Panc1 (cell line): ENCODE measurements around the gene S100P. TPM values are rescaled to one million over a fixed set of nuclear protein-coding genes. Genes with fewer than 3 reads are reported as not detected.

Experiments
- ATAC-seq: fragments of 200-7000 bp; cut with Tn5 transposase; 2 replicates; pipeline ENCODE4 v1.9.1; 2020; ENCODE audit warnings: mild to moderate bottlenecking, moderate library complexity
- BruUV-seq: library from RNA; stranded (reverse); fragments of 400-500 nt; replicated peaks from 2 replicates; lab custom pipeline; 2021; lab: Mats Ljungman, UMichigan
- CTCF ChIA-PET: fragments of 300-600 bp; sonication (Branson Sonifier 250); formaldehyde crosslinking; loops from one replicate; lab custom pipeline; 2022; ENCODE audit warnings: antibody characterized with exemption; lab: Charles Lee
- POLR2A ChIA-PET: fragments of 300-600 bp; sonication (Branson Sonifier 250); formaldehyde crosslinking; loops from one replicate; lab custom pipeline; 2022; ENCODE audit warnings: antibody characterized with exemption; lab: Charles Lee
- DNase-seq: peaks from one replicate; pipeline ENCODE4 v3.0.0-alpha.2; 2010; ENCODE audit warnings: low read depth, low spot score
- H3K27ac ChIP-seq: 2 replicates; pipeline ENCODE4 v1.5.1; 2011; ENCODE audit warnings: mild to moderate bottlenecking, low read length, inconsistent platforms
- H3K27me3 ChIP-seq: fragments of 200-500 bp; sonication (Bioruptor generic); 2 replicates; pipeline ENCODE4 v1.6.0; 2014; ENCODE audit warnings: low read length, inconsistent platforms; ENCODE audit not compliant: control insufficient read depth, insufficient read depth
- H3K36me3 ChIP-seq: fragments of 200-500 bp; sonication (Bioruptor generic); 2 replicates; pipeline ENCODE4 v1.5.1; 2014; ENCODE audit warnings: inconsistent platforms, mild to moderate bottlenecking, low read length, moderate library complexity; ENCODE audit not compliant: control insufficient read depth, insufficient read depth
- H3K4me1 ChIP-seq: 2 replicates; pipeline ENCODE4 v1.5.1; 2011; ENCODE audit warnings: inconsistent platforms, mild to moderate bottlenecking, low read length, moderate library complexity; ENCODE audit not compliant: control insufficient read depth, insufficient read depth
- H3K4me3 ChIP-seq, 2 experiments: 2 replicates each; pipeline ENCODE4 v1.5.1; 2011 to 2012; ENCODE audit warnings: low read depth in 2 of 2, low read length in 2 of 2, mild to moderate bottlenecking in 2 of 2, inconsistent platforms in 1 of 2, moderate library complexity in 1 of 2
- H3K9me3 ChIP-seq: fragments of 200-500 bp; sonication (Bioruptor generic); 2 replicates; pipeline ENCODE4 v1.5.1; 2014; ENCODE audit warnings: low read depth, mild to moderate bottlenecking, inconsistent platforms, low read length, moderate library complexity; ENCODE audit not compliant: control insufficient read depth, insufficient read depth
- POLR2AphosphoS5 ChIP-seq: IDR thresholded peaks from 2 replicates; pipeline ENCODE4 v1.6.1; 2012; ENCODE audit warnings: mild to moderate bottlenecking, low read depth, low read length, moderate library complexity
- SIN3A ChIP-seq: IDR thresholded peaks from 2 replicates; pipeline ENCODE4 v1.6.1; 2012; ENCODE audit warnings: low read depth, mild to moderate bottlenecking, low read length, moderate library complexity, borderline replicate concordance; ENCODE audit not compliant: insufficient read depth
- TCF7L2 ChIP-seq: IDR thresholded peaks from 2 replicates; pipeline ENCODE4 v1.6.1; 2011; ENCODE audit warnings: mild to moderate bottlenecking, low read depth, low read length, inconsistent platforms
- in situ Hi-C: cut with HindIII; loops from 2 replicates; pipeline ENCODE4 v1.10.0; 2016; ENCODE audit warnings: low sequenced_read_pairs, low pct_unique_long_range_greater_than_20kb
- intact Hi-C: fragments of 100-400 bp; cut with micrococcal nuclease; formaldehyde crosslinking; loops from one replicate; pipeline ENCODE4 v1.10.0; 2022; ENCODE audit not compliant: unreplicated experiment
- total RNA-seq: library from RNA; stranded (reverse); gene quantifications from one replicate; pipeline ENCODE4 v1.2.1, GENCODE V29; 2021; ENCODE audit not compliant: unreplicated experiment
- TF ChIP-seq, protein P1 (sequence below): fragments of 450-650 bp; IDR thresholded peaks from 2 replicates; pipeline ENCODE4 v1.5.1; 2017; ENCODE audit warnings: mild to moderate bottlenecking
- TF ChIP-seq, protein P2 (sequence below), 2 experiments: IDR thresholded peaks; 2 replicates each; pipeline ENCODE4 v1.6.1; 2011 to 2012; ENCODE audit warnings: low read depth in 2 of 2, control low read depth in 1 of 2, low read length in 1 of 2, mild to moderate bottlenecking in 1 of 2, moderate library complexity in 1 of 2; ENCODE audit not compliant: insufficient read depth in 1 of 2

The S100P gene
- total RNA-seq, 1 experiment from 2014 or later = 2.3 TPM

DNA sequence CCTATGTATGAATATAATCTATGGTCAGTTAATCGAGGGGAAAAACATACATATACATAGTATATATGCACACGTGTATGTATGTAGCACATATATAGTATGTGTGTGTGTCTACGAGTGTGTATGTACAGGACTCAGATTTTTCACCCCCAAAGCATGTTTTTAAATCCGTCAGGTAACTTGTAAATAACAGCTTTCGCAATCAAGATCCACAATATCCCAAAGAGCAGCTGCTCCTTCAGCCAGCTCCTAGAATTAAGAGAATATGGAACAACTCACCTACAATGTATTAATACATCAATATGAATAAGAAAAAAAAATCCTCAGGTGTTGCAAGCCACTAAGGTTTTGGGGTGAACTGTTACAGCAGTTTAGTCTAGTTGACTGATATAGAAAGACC is 12.5 kb downstream of the S100P start:
- Histone ChIP-seq H3K9me3 (no peaks in the 10 kb centered on the region), H3K27ac (no peak overlapping the region), H3K27me3 (no peaks in the 10 kb centered on the region), H3K4me1 (peaks cover 7% of the 10 kb centered on the region; the same call in 1 of the 2 replicates), H3K36me3 (no peaks in the 10 kb centered on the region; the same call in 1 of the 2 replicates), H3K4me3 (no peak overlapping the region)
- ChIA-PET CTCF (no interaction called here), POLR2A (no interaction called here)
- TF ChIP-seq SIN3A (no peak), TCF7L2 (no peak), POLR2AphosphoS5 (no peak)
- TF ChIP-seq, protein P1, sequence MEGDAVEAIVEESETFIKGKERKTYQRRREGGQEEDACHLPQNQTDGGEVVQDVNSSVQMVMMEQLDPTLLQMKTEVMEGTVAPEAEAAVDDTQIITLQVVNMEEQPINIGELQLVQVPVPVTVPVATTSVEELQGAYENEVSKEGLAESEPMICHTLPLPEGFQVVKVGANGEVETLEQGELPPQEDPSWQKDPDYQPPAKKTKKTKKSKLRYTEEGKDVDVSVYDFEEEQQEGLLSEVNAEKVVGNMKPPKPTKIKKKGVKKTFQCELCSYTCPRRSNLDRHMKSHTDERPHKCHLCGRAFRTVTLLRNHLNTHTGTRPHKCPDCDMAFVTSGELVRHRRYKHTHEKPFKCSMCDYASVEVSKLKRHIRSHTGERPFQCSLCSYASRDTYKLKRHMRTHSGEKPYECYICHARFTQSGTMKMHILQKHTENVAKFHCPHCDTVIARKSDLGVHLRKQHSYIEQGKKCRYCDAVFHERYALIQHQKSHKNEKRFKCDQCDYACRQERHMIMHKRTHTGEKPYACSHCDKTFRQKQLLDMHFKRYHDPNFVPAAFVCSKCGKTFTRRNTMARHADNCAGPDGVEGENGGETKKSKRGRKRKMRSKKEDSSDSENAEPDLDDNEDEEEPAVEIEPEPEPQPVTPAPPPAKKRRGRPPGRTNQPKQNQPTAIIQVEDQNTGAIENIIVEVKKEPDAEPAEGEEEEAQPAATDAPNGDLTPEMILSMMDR = no peak
- in situ Hi-C loops = no loop called here
- BruUV-seq = no TSS peak
- DNase-seq = no peak
- no peak for ATAC-seq
- intact Hi-C loops = no loop called here

DNA sequence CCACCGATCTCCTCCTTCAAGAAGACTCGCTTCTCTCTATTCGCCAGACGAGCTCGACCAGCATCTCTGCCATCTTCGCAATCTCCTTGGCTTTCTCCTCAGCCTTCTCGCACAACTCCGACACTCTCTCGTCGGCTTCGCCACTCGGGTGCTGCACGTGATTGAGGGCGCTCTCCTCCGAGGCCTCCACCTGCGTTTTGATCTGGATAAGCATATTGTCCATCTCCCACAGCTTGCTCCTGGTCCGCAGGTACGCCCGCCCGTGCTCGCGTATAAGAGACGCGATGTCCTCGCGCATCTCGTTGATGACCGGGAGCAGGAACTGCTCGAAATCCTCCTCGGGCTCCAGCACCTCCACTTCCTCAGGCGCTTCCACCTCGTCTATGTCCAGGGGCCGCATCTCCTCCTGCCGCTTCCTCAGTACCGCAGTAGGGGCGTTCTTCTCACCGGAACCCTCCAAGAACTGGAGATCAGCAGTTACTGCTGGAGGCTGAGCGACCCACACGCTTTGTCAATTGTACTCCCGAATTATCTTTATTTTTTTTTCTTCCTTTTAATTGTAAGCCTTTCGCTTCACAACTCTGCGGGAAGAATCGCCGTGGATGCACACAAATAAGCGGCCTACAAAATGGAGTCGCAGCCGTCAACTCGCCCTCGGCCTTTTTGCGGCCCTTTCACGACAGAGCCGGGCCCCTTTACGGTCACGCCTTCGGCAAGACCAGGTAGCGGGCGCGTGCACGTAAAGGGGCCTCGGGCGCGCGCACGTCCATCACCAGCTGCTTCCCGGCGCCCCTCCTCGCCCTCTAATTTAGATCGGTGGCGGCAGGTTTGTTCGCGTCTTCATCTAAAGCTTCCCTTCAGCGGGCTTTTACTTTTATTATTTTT is 15.8 kb downstream of the S100P start, which contains the start of gene MRFAP1L1:
MRFAP1L1 (minus strand) TSS at position 636 of the 885 bp plus-strand sequence; CDS start at position 400, 236 bp downstream.
- Histone ChIP-seq H3K4me3 (peak within 1 kb of the TSS; percentile 92 to 93), H3K4me1 (peaks cover 7% of the 10 kb centered on the region; the same call in 1 of the 2 replicates), H3K27me3 (no peaks in the 10 kb centered on the region), H3K9me3 (no peaks in the 10 kb centered on the region), H3K36me3 (no peaks in the 10 kb centered on the region; the same call in 1 of the 2 replicates), H3K27ac (peak within 1 kb of the TSS; percentile 95)
- DNase-seq (peak; percentile 79), ATAC-seq (peak; percentile 84)
- in situ Hi-C loops = no loop called here
- CTCF ChIA-PET = no interaction called here
- intact Hi-C loops = loop anchor here (10.0 kb wide), 1 partner anchor 75 kb away; the partner anchor contains the start of gene KIAA0232
- TF ChIP-seq, protein P2, sequence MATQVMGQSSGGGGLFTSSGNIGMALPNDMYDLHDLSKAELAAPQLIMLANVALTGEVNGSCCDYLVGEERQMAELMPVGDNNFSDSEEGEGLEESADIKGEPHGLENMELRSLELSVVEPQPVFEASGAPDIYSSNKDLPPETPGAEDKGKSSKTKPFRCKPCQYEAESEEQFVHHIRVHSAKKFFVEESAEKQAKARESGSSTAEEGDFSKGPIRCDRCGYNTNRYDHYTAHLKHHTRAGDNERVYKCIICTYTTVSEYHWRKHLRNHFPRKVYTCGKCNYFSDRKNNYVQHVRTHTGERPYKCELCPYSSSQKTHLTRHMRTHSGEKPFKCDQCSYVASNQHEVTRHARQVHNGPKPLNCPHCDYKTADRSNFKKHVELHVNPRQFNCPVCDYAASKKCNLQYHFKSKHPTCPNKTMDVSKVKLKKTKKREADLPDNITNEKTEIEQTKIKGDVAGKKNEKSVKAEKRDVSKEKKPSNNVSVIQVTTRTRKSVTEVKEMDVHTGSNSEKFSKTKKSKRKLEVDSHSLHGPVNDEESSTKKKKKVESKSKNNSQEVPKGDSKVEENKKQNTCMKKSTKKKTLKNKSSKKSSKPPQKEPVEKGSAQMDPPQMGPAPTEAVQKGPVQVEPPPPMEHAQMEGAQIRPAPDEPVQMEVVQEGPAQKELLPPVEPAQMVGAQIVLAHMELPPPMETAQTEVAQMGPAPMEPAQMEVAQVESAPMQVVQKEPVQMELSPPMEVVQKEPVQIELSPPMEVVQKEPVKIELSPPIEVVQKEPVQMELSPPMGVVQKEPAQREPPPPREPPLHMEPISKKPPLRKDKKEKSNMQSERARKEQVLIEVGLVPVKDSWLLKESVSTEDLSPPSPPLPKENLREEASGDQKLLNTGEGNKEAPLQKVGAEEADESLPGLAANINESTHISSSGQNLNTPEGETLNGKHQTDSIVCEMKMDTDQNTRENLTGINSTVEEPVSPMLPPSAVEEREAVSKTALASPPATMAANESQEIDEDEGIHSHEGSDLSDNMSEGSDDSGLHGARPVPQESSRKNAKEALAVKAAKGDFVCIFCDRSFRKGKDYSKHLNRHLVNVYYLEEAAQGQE (IDR thresholded peaks at IDR 0.05; ENCODE audit: insufficient read depth in 1 of 2, low read depth in 2 of 2, low read length in 1 of 2) = 0 out of 4 replicates have a peak, but pooled peaks of 1 of the 2 experiments have one; percentile 27
- TF ChIP-seq, protein P1 = no peak
- TF ChIP-seq POLR2AphosphoS5 = peak; percentile 80
- TF ChIP-seq SIN3A = no peak
- TF ChIP-seq TCF7L2 = no peak
- POLR2A ChIA-PET = no interaction called here
- TSS peak; percentile 96 for BruUV-seq
